HepG2 (cell line): ENCODE measurements around the gene MSI2. TPM values are rescaled to one million over a fixed set of nuclear protein-coding genes. Genes with fewer than 3 reads are reported as not detected.

Experiments used
- ATAC-seq: fragments of 200-7000 bp; cut with Tn5 transposase; 3 replicates; pipeline ENCODE4 v1.9.1; 2020; ENCODE audit warnings: mild to moderate bottlenecking, moderate library complexity
- BruUV-seq: library from RNA; stranded (reverse); fragments of 400-500 nt; replicated peaks from 2 replicates; lab custom pipeline; 2021; lab: Mats Ljungman, UMichigan
- CTCF ChIA-PET: fragments of 300-600 bp; formaldehyde crosslinking; extraction: SDS; loops from one replicate; lab custom pipeline; 2021; ENCODE audit warnings: low total read pairs, inconsistent platforms, low intra/inter-chr PET ratio; lab: Yijun Ruan, JAX
- POLR2A ChIA-PET: fragments of 350-600 bp; sonication (Branson Sonifier 250); formaldehyde crosslinking; loops from one replicate; lab custom pipeline; 2020; ENCODE audit warnings: antibody characterized with exemption, inconsistent platforms; lab: Yijun Ruan, JAX
- DNase-seq: peaks from one replicate; pipeline ENCODE4 v3.0.0-alpha.2; 2015; ENCODE audit warnings: low spot score
- FAIRE-seq: peaks from 3 replicates; lab custom pipeline; 2011; peaks lifted over from hg19 to GRCh38; lab: Jason Lieb, UNC
- H2AFZ ChIP-seq: one replicate; pipeline ENCODE4 v1.6.1; 2011; ENCODE audit warnings: low read length, inconsistent platforms
- H3K27ac ChIP-seq: fragments of 300-600 bp; 3 replicates; pipeline ENCODE4 v1.8.0; 2011; ENCODE audit warnings: mixed run types, mild to moderate bottlenecking, mixed read lengths, low read length, inconsistent platforms; ENCODE audit not compliant: insufficient read depth; ENCODE audit errors: extremely low read length
- H3K27me3 ChIP-seq, 2 experiments: fragments of 200-600 bp in 1 of 2; 2 replicates in 1 of 2; 3 replicates in 1 of 2; pipeline versions ENCODE4 v1.6.0 to v1.8.0; 2011; ENCODE audit warnings: low read length in 2 of 2, mild to moderate bottlenecking in 2 of 2, moderate library complexity in 2 of 2, inconsistent platforms in 1 of 2; ENCODE audit not compliant: insufficient read depth in 2 of 2, control insufficient read depth in 1 of 2
- H3K36me3 ChIP-seq, 2 experiments: fragments of 200-600 bp in 1 of 2; replicated peaks in 1 of 2; 2 replicates in 1 of 2; 3 replicates in 1 of 2; pipeline versions ENCODE4 v1.5.1 to v1.8.0; 2011; ENCODE audit warnings: low read length in 2 of 2, inconsistent platforms in 1 of 2; ENCODE audit not compliant: insufficient read depth in 2 of 2, control insufficient read depth in 1 of 2
- H3K4me1 ChIP-seq: 2 replicates; pipeline ENCODE4 v1.5.1; 2012; ENCODE audit warnings: low read length, inconsistent platforms; ENCODE audit not compliant: insufficient read depth
- H3K4me2 ChIP-seq: 2 replicates; pipeline ENCODE4 v1.6.0; 2011; ENCODE audit warnings: low read depth, low read length, inconsistent platforms
- H3K4me3 ChIP-seq, 3 experiments: fragments of 200-600 bp in 1 of 3; sonication (generic), shearing (Covaris generic) in 1 of 3; replicated peaks in 1 of 3; 2 replicates each; pipeline ENCODE4 v1.5.1; 2011 to 2016; ENCODE audit warnings: low read length in 3 of 3, inconsistent platforms in 2 of 3, low read depth in 2 of 3, mild to moderate bottlenecking in 2 of 3, control low read depth in 1 of 3, mixed read lengths in 1 of 3; ENCODE audit not compliant: insufficient read depth in 1 of 3
- H3K79me2 ChIP-seq: one replicate; pipeline ENCODE4 v1.6.1; 2011; ENCODE audit warnings: low read length, inconsistent platforms; ENCODE audit not compliant: insufficient read depth
- H3K9ac ChIP-seq: 2 replicates; pipeline ENCODE4 v1.6.0; 2011; ENCODE audit warnings: mild to moderate bottlenecking, low read depth, low read length, inconsistent platforms; ENCODE audit not compliant: insufficient read depth
- H3K9me3 ChIP-seq: 2 replicates; pipeline ENCODE4 v1.5.1; 2012; ENCODE audit warnings: mild to moderate bottlenecking, low read length
- H4K20me1 ChIP-seq: 2 replicates; pipeline ENCODE4 v1.6.0; 2011; ENCODE audit warnings: inconsistent platforms, mild to moderate bottlenecking, low read length, moderate library complexity; ENCODE audit not compliant: insufficient read depth
- EZH2 ChIP-seq: conservative IDR thresholded peaks from 2 replicates; pipeline ENCODE4 v1.6.1; 2012; ENCODE audit warnings: mild to moderate bottlenecking, low read depth, low read length, moderate library complexity
- HNRNPK ChIP-seq: fragments of 200-400 bp; formaldehyde crosslinking; IDR thresholded peaks from 2 replicates; pipeline ENCODE4 v1.6.1; 2018; ENCODE audit warnings: low read length, low read depth, moderate library complexity, mild to moderate bottlenecking; ENCODE audit not compliant: poor library complexity, severe bottlenecking
- PCBP2 ChIP-seq: fragments of 200-400 bp; formaldehyde crosslinking; optimal IDR thresholded peaks from 2 replicates; pipeline ENCODE3; 2018; ENCODE audit warnings: low read length, low read depth; ENCODE audit not compliant: poor library complexity, severe bottlenecking
- PRPF4 ChIP-seq: fragments of 200-400 bp; formaldehyde crosslinking; IDR thresholded peaks from 2 replicates; pipeline ENCODE4 v1.6.1; 2016; ENCODE audit warnings: low read length, low read depth; ENCODE audit not compliant: poor library complexity, severe bottlenecking
- WGBS: methylation state at CpG from one replicate; pipeline ENCODE4 v1.1.6; 2017; ENCODE audit warnings: low lambda C conversion rate; 5-methylcytosine and 5-hydroxymethylcytosine counted together
- in situ Hi-C: cut with HindIII; loops from 2 replicates; pipeline ENCODE4 v1.10.0; 2017; ENCODE audit warnings: low pct_unique_long_range_greater_than_20kb; ENCODE audit not compliant: extremely low pct_ligation_motif_present
- intact Hi-C: fragments of 100-400 bp; cut with micrococcal nuclease; formaldehyde crosslinking; loops from one replicate; pipeline ENCODE4 v1.10.0; 2022; ENCODE audit not compliant: unreplicated experiment
- polyA plus RNA-seq, 8 experiments: library from polyadenylated mRNA; depleted of rRNA in 3 of 8; stranded (reverse) in 7 of 8; unstranded in 1 of 8; fragments of >200 nt; fragmentation: Illumina TruSeq in 4 of 8; extraction: Trizol in 4 of 8; gene quantifications; 2 replicates each; pipeline versions ENCODE4 v1.2.1 to v1.2.3, GENCODE V29; 2011 to 2016; ENCODE audit warnings: low read depth in 4 of 8, missing spikeins in 1 of 8, mixed read lengths in 1 of 8; ENCODE audit not compliant: insufficient read depth in 1 of 8
- total RNA-seq, 5 experiments: library from RNA; depleted of rRNA; stranded (reverse); fragments of >200 nt; fragmentation: Illumina TruSeq; extraction: Trizol; gene quantifications; 2 replicates each; pipeline ENCODE4 v1.2.3, GENCODE V29; 2016; ENCODE audit warnings: low read depth in 1 of 5
- TF ChIP-seq, protein P1 (sequence below): sonication (generic); formaldehyde crosslinking; IDR thresholded peaks from 2 replicates; pipeline ENCODE4 v1.4.0; 2020; ENCODE audit warnings: mild to moderate bottlenecking, missing genetic modification reagents
- TF ChIP-seq, protein P2 (sequence below): sonication (generic); formaldehyde crosslinking; IDR thresholded peaks from 2 replicates; pipeline ENCODE4 v1.4.0; 2020; ENCODE audit warnings: missing genetic modification reagents

MSI2 gene
- total and polyA plus RNA-seq, 2 of the 13 experiments (the other 11 are each of a cell fraction or from before 2014, with no cell fraction given): 77.5 to 78.4 TPM

DNA sequence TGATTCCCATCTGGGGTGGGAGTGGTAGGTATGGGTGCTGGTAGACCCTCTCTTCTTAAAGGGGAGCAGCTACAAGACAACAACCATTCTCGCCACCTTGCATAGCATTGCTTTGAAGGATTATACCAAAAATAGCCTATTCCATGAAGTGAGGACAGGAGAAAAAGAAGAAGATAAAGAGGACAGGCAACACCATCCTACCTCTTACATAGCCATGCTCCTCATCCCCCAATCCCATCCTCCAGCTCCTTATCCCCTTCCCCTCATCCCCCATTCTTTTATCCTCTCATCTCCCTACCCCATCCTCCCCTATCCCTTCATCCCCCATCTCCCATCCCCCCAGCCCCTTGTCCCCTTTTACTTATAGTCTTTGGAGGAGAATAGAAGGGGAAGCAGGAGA is 459.7 kb downstream of the MSI2 start:
- Histone ChIP-seq H4K20me1 (no peaks in the 10 kb centered on the region), H3K79me2 (no peaks in the 10 kb centered on the region), H2AFZ (no peak overlapping the region), H3K4me2 (no peak overlapping the region), H3K9ac (no peak overlapping the region), H3K27ac (no peak overlapping the region), H3K9me3 (no peaks in the 10 kb centered on the region), H3K36me3 (no peaks in the 10 kb centered on the region), H3K4me3 (no peak overlapping the region), H3K4me1 (no peaks in the 10 kb centered on the region), H3K27me3 (peaks cover 7 to 69% of the 10 kb centered on the region in 2 experiments; a peak in 4 of 5 replicates)
- intact Hi-C loops: no loop called here
- no peak for FAIRE-seq
- TF ChIP-seq HNRNPK: peak; percentile 74
- no peak for TF ChIP-seq PRPF4
- TF ChIP-seq, protein P1, sequence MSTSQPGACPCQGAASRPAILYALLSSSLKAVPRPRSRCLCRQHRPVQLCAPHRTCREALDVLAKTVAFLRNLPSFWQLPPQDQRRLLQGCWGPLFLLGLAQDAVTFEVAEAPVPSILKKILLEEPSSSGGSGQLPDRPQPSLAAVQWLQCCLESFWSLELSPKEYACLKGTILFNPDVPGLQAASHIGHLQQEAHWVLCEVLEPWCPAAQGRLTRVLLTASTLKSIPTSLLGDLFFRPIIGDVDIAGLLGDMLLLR (CRISPR knock-in tag): no peak
- TF ChIP-seq PCBP2: peak; percentile 60
- no TSS peak for BruUV-seq
- DNase-seq: no peak
- in situ Hi-C loops: no loop called here
- POLR2A ChIA-PET: no interaction called here
- WGBS: 22% methylated on average over 1 of the region's 1 CpG
- no peak for ATAC-seq
- CTCF ChIA-PET: no interaction called here

DNA sequence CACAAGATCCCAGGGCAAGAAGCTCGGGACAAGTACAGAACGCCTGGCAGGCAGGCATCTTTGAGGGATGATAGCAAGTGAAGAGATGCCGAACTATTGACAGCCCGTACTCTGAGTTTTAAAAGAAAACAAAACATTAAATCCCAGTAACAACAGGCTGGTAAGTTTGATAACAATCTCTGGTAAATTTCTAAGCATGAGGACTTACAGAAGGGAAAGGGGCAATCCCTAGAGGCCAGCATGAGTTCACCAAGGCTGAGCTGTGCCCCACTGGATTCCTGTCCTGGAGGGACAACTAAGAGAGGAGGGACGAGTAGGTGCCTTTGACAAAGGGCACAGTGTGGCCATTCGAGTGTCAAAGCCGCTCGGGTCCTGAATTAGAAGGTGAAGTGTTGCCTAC is 462.6 kb downstream of the MSI2 start:
- FAIRE-seq: no peak
- no TSS peak for BruUV-seq
- peaks cover 7 to 78% of the 10 kb centered on the region in 2 experiments; a peak in 4 of 5 replicates for H3K27me3 ChIP-seq

More for the DNA sequence above, 462.6 kb downstream of the MSI2 start:
- TF ChIP-seq EZH2: peak; percentile 85; the same call in 1 of the 2 replicates
- TF ChIP-seq, protein P2, sequence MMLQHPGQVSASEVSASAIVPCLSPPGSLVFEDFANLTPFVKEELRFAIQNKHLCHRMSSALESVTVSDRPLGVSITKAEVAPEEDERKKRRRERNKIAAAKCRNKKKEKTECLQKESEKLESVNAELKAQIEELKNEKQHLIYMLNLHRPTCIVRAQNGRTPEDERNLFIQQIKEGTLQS (CRISPR knock-in tag): no peak
- H3K9me3 ChIP-seq: no peaks in the 10 kb centered on the region
- H3K4me1 ChIP-seq: no peaks in the 10 kb centered on the region
- no peak overlapping the region for H2AFZ ChIP-seq
- H3K27ac ChIP-seq: no peak overlapping the region
- ATAC-seq (no peak), DNase-seq (no peak)
- H3K9ac ChIP-seq: no peak overlapping the region
- no peak overlapping the region for H3K4me3 ChIP-seq
- no peak overlapping the region for H3K4me2 ChIP-seq
- no peaks in the 10 kb centered on the region for H3K79me2 ChIP-seq
- intact Hi-C loops (no loop called here), in situ Hi-C loops (no loop called here)
- WGBS: 5% methylated on average over 8 of the region's 8 CpGs
- no peaks in the 10 kb centered on the region for H4K20me1 ChIP-seq
- ChIA-PET CTCF (no interaction called here), POLR2A (no interaction called here)
- H3K36me3 ChIP-seq: no peaks in the 10 kb centered on the region
